ENCODE measurements around the gene INSR.

The INSR gene

DNA sequence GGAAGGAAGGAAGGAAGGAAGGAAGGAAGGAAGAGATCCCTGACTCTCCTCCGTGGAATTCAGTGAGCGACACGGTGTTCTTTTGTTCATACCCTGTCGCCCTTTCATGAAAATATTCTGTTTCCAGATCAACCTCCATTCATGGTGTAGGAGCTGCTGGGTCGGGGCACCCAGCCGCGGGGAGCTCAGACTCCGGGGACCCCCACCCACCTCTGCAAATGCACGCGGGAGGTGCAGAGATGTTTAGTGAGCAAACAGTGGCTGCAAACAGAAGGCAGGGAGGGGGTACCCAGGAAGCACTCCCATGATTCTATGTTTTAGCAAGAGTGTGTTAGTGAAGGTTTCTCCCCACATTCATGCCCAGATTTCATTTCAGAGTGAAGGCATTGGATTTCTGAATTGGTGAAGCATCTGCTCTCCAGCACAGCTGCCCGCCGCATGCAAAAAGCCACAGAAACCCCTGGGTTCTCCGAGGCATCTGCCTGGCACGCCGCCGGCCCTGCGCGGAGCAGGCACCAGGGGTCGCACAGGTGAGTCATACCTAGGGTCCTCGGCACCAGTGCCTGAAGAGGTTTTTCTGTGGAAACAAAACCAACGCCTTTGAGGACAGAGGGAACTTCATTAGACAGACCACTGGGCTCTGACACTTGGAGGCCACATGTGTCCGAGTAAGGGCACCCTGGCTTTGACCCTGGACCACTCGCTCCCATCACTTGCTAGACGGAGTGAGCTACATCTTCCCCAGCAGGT is 144.1 kb downstream of the INSR start:
- TF ChIP-seq CREB1 (IDR thresholded peaks at IDR 0.05; ENCODE audit: low read depth), result no peak
- TF ChIP-seq, protein P1, sequence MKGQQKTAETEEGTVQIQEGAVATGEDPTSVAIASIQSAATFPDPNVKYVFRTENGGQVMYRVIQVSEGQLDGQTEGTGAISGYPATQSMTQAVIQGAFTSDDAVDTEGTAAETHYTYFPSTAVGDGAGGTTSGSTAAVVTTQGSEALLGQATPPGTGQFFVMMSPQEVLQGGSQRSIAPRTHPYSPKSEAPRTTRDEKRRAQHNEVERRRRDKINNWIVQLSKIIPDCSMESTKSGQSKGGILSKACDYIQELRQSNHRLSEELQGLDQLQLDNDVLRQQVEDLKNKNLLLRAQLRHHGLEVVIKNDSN (IDR thresholded peaks at IDR 0.05), result no peak
- TF ChIP-seq CEBPB (IDR thresholded peaks at IDR 0.05), result no peak
- TF ChIP-seq FOXM1 (IDR thresholded peaks at IDR 0.05; ENCODE audit: borderline replicate concordance, low read depth), result no peak
- TF ChIP-seq, protein P2, sequence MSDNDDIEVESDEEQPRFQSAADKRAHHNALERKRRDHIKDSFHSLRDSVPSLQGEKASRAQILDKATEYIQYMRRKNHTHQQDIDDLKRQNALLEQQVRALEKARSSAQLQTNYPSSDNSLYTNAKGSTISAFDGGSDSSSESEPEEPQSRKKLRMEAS (IDR thresholded peaks at IDR 0.05), result no peak
- TF ChIP-seq EGR1 (IDR thresholded peaks at IDR 0.05), result no peak
- TF ChIP-seq NFIC (IDR thresholded peaks at IDR 0.05), result no peak

DNA sequence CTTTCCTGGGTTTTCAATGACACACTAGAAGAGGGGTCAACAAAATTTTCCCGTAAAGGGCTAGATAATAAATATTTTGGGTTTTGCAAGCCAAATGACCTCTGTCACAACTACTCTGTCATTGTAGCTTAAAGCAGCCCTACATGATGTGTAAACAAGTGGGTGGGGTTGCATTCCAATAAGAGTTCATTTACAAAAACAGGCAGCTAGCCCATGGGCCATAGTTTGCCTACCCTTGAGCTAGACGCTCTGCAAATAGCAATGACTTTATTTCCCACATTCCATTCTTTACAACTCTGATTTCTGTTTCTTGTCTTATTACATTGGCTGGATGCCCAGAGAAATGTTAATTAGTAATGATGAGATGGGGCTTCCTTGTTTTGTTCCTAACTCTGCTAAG is 148.7 kb downstream of the INSR start:
- TF ChIP-seq TCF12 (IDR thresholded peaks at IDR 0.05; ENCODE audit: low read depth), result no peak
- TF ChIP-seq, protein P2 (IDR thresholded peaks at IDR 0.05), result no peak
- no peak for TF ChIP-seq TAF1 (IDR thresholded peaks at IDR 0.05; ENCODE audit: low read depth)
- TF ChIP-seq FOXM1 (IDR thresholded peaks at IDR 0.05; ENCODE audit: borderline replicate concordance, low read depth), result no peak
- no peak for TF ChIP-seq ZBTB7A (IDR thresholded peaks at IDR 0.05; ENCODE audit: low read depth)
- no peak for TF ChIP-seq NFIC (IDR thresholded peaks at IDR 0.05)

DNA sequence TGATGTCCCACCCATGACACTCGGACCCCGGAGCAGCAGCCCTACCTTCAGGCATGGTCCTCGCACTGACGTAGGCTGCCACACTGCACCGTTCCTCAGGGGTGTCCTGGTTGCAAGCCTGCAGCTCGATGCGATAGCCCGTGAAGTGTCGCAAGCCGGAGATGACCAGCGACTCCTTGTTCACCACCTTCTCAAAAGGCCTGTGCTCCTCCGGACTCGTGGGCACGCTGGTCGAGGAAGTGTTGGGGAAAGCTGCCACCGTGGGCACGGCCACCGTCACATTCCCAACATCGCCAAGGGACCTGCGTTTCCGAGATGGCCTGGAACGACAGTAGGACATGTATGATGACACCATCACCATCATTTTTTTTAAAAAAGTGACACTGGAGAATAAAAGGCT is 151.4 kb downstream of the INSR start:
- no peak for TF ChIP-seq ZBTB7A (IDR thresholded peaks at IDR 0.05; ENCODE audit: low read depth)
- no peak for TF ChIP-seq FOXM1 (IDR thresholded peaks at IDR 0.05; ENCODE audit: borderline replicate concordance, low read depth)
- TF ChIP-seq EGR1 (IDR thresholded peaks at IDR 0.05), result no peak
- no peak for TF ChIP-seq YY1 (IDR thresholded peaks at IDR 0.05; ENCODE audit: low read depth)
- TF ChIP-seq CEBPB (IDR thresholded peaks at IDR 0.05), result no peak
- TF ChIP-seq TAF1 (IDR thresholded peaks at IDR 0.05; ENCODE audit: low read depth), result no peak
- TF ChIP-seq NFIC (IDR thresholded peaks at IDR 0.05), result no peak
- no peak for TF ChIP-seq TCF12 (IDR thresholded peaks at IDR 0.05; ENCODE audit: low read depth)
- TF ChIP-seq, protein P1 (IDR thresholded peaks at IDR 0.05), result no peak
- TF ChIP-seq, protein P2 (IDR thresholded peaks at IDR 0.05), result no peak
- no peak for TF ChIP-seq TEAD4 (IDR thresholded peaks at IDR 0.05)
- TF ChIP-seq, protein P3, sequence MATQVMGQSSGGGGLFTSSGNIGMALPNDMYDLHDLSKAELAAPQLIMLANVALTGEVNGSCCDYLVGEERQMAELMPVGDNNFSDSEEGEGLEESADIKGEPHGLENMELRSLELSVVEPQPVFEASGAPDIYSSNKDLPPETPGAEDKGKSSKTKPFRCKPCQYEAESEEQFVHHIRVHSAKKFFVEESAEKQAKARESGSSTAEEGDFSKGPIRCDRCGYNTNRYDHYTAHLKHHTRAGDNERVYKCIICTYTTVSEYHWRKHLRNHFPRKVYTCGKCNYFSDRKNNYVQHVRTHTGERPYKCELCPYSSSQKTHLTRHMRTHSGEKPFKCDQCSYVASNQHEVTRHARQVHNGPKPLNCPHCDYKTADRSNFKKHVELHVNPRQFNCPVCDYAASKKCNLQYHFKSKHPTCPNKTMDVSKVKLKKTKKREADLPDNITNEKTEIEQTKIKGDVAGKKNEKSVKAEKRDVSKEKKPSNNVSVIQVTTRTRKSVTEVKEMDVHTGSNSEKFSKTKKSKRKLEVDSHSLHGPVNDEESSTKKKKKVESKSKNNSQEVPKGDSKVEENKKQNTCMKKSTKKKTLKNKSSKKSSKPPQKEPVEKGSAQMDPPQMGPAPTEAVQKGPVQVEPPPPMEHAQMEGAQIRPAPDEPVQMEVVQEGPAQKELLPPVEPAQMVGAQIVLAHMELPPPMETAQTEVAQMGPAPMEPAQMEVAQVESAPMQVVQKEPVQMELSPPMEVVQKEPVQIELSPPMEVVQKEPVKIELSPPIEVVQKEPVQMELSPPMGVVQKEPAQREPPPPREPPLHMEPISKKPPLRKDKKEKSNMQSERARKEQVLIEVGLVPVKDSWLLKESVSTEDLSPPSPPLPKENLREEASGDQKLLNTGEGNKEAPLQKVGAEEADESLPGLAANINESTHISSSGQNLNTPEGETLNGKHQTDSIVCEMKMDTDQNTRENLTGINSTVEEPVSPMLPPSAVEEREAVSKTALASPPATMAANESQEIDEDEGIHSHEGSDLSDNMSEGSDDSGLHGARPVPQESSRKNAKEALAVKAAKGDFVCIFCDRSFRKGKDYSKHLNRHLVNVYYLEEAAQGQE (IDR thresholded peaks at IDR 0.05; ENCODE audit: low read depth), result no peak

DNA sequence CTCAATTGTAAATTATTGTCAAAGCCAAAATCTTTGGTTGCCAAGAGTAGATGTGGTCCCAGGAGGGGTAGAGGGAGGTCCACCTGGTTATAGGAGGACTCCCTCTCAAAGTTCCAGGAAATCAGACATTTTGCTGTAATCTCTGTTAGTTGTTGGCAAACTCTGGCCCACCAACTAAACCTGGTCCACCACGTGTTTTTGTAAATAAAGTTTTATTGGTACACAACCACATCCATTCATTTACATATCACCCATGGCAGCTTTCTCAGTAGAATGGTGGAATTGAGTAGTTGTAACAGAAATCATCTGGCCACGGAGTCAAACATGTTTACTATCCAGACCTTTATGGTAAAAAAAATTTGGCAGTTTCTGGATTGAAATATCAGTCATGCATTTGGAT is 154.1 kb downstream of the INSR start:
- no peak for TF ChIP-seq EP300 (IDR thresholded peaks at IDR 0.05; ENCODE audit: borderline replicate concordance)
- TF ChIP-seq EGR1 (IDR thresholded peaks at IDR 0.05), result no peak
- no peak for TF ChIP-seq FOXM1 (IDR thresholded peaks at IDR 0.05; ENCODE audit: borderline replicate concordance, low read depth)
- no peak for TF ChIP-seq YY1 (IDR thresholded peaks at IDR 0.05; ENCODE audit: low read depth)
- no peak for TF ChIP-seq CREB1 (IDR thresholded peaks at IDR 0.05; ENCODE audit: low read depth)
- TF ChIP-seq TAF1 (IDR thresholded peaks at IDR 0.05; ENCODE audit: low read depth), result no peak

DNA sequence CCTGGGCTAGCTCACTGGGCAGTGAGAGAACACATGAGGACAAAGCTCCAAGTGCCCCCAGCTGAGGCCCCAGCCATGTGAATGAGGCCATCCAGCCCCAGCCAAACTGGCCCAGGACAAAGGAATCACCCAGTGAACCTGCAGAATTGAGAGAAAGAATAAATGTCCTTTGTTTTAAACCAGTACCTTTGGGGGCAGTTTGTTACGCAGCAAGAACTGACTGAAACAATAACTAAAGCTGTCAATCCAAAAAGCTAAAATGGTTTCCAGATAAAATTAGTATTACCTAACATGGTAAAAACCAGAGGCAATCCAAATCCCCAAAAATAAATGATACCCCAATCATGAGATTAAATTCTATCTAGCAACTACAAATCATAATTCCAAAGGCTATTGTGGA is 155.1 kb downstream of the INSR start:
- TF ChIP-seq, protein P1 (IDR thresholded peaks at IDR 0.05), result no peak
- TF ChIP-seq TCF12 (IDR thresholded peaks at IDR 0.05; ENCODE audit: low read depth) (no peak), TAF1 (IDR thresholded peaks at IDR 0.05; ENCODE audit: low read depth) (no peak), FOXM1 (IDR thresholded peaks at IDR 0.05; ENCODE audit: borderline replicate concordance, low read depth) (no peak), CREB1 (IDR thresholded peaks at IDR 0.05; ENCODE audit: low read depth) (no peak), CEBPB (IDR thresholded peaks at IDR 0.05) (no peak)
- TF ChIP-seq, protein P3 (IDR thresholded peaks at IDR 0.05; ENCODE audit: low read depth), result no peak

DNA sequence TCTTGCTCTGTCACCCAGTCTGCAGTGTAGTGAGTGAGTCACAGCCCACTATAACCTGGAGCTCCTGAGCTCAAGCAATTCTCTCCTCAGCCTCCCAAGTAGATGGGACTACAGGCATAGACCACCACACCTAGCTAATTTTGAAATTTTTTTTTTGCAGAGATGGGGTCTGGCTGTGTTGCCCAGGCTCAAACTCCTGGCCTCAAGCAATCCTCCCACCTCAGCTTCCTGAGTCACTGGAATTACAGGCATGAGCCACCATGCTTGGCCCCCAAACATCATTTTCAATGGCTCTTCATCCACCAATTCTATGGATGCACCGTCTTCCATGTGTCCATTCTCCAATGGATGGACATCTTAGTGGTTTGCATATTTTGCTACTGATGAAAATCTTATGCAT is 155.8 kb downstream of the INSR start:
- TF ChIP-seq CEBPB (IDR thresholded peaks at IDR 0.05), result no peak
- no peak for TF ChIP-seq CREB1 (IDR thresholded peaks at IDR 0.05; ENCODE audit: low read depth)
- no peak for TF ChIP-seq RAD21 (IDR thresholded peaks at IDR 0.05; ENCODE audit: low read depth)
- no peak for TF ChIP-seq TAF1 (IDR thresholded peaks at IDR 0.05; ENCODE audit: low read depth)
- TF ChIP-seq EP300 (IDR thresholded peaks at IDR 0.05; ENCODE audit: borderline replicate concordance), result no peak
- TF ChIP-seq NFIC (IDR thresholded peaks at IDR 0.05), result no peak
- TF ChIP-seq, protein P1 (IDR thresholded peaks at IDR 0.05), result no peak
- TF ChIP-seq, protein P3 (IDR thresholded peaks at IDR 0.05; ENCODE audit: low read depth), result no peak
- TF ChIP-seq, protein P2 (IDR thresholded peaks at IDR 0.05), result no peak
- TF ChIP-seq TEAD4 (IDR thresholded peaks at IDR 0.05), result no peak
- TF ChIP-seq ZBTB7A (IDR thresholded peaks at IDR 0.05; ENCODE audit: low read depth), result no peak
- TF ChIP-seq FOXM1 (IDR thresholded peaks at IDR 0.05; ENCODE audit: borderline replicate concordance, low read depth), result no peak
- TF ChIP-seq YY1 (IDR thresholded peaks at IDR 0.05; ENCODE audit: low read depth), result no peak
- no peak for TF ChIP-seq EGR1 (IDR thresholded peaks at IDR 0.05)
- TF ChIP-seq TCF12 (IDR thresholded peaks at IDR 0.05; ENCODE audit: low read depth), result no peak

Measured in Ishikawa (cell line).